ENCODE measurements around the gene FAM171A1. TPM values are rescaled to one million over a fixed set of nuclear protein-coding genes. Genes with fewer than 3 reads are reported as not detected.
A peak's percentile ranks its signal among the peaks of the same experiment; 100 is the strongest.

The FAM171A1 gene
- total RNA-seq, 3 donors from 2014 or later, result 7.6 to 11.7 (median 9.5) TPM

DNA sequence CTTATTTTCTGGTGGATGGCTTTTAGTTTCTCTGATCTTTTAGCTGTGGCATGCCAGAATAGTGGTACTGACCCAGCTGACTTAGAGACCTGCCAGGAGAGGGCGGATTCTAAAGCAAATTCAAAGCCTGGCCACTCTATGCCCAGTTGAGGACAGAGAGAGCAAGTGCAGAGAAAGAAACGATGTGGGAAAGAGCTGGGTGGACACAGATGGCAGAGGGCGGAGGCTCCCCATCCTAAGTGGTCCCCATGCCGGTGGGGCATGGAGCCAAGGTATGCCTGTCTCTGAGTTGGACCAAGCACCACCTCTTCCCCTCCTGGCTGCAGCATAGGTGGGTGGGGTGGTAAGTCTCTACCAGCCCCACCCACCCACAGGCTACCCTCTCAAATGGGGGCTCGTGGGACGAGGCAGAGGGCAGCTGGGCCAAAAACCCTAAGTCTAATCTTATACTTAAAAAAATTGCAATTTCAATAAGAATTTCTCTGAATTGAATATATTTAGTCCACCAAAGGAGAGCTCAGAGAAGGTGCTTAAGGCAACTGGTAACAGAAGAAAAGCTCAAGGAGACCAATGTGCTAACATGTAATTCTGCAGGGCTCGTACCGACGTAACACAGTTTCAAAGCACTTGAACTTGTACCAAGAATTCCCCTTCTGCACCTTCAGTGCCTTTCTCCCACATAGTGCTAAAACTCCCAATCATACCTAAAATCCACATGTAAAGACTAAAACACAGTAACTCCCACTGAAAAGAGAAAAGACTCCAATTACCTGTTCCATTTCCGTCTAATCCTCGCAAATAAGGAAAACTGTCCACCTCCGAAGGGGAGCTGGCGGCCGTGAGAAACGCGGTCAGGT lies 116.9 kb downstream of the FAM171A1 start:
- TF ChIP-seq, protein P1, sequence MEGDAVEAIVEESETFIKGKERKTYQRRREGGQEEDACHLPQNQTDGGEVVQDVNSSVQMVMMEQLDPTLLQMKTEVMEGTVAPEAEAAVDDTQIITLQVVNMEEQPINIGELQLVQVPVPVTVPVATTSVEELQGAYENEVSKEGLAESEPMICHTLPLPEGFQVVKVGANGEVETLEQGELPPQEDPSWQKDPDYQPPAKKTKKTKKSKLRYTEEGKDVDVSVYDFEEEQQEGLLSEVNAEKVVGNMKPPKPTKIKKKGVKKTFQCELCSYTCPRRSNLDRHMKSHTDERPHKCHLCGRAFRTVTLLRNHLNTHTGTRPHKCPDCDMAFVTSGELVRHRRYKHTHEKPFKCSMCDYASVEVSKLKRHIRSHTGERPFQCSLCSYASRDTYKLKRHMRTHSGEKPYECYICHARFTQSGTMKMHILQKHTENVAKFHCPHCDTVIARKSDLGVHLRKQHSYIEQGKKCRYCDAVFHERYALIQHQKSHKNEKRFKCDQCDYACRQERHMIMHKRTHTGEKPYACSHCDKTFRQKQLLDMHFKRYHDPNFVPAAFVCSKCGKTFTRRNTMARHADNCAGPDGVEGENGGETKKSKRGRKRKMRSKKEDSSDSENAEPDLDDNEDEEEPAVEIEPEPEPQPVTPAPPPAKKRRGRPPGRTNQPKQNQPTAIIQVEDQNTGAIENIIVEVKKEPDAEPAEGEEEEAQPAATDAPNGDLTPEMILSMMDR (IDR thresholded peaks at IDR 0.05), result no peak
- TF ChIP-seq POLR2AphosphoS5 (IDR thresholded peaks at IDR 0.05) (no peak), POLR2A (IDR thresholded peaks at IDR 0.05) (no peak)
- H3K9me3 ChIP-seq, result no peaks in the 10 kb centered on the region
- DNase-seq (ENCODE audit: low spot score in 2 of 2), result no peak
- no peaks in the 10 kb centered on the region for H3K27me3 ChIP-seq
- H3K36me3 ChIP-seq, result no peaks in the 10 kb centered on the region
- intact Hi-C loops (cut with DNase I; ENCODE audit: low total_unique reads), result no loop called here
- H3K4me3 ChIP-seq, result peak overlapping the region in 2 of 3 donors; percentile 43 to 45
- no peaks in the 10 kb centered on the region for H3K4me1 ChIP-seq
- H3K27ac ChIP-seq, result no peak overlapping the region

DNA sequence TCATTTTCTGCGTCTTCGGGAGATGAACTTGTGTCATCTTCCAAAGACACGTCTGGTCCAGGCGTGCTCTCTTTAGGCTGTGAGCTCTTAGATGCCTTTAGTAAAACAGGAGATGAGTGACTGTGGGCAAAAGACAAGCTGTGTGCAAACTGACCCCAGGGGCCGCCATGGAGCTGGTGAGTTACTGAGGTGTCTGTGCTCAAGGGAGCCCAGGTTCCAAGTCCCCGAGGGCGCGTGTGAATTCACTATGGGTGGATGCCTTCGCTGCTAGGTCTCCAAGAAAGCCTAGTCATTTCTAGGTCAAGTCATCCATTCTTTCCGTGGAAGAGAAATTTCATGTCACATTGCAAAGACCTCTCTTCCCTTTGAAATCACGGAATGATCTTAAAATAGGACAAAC lies 118.7 kb downstream of the FAM171A1 start:
- TF ChIP-seq, protein P1 (IDR thresholded peaks at IDR 0.05), result no peak
- TF ChIP-seq POLR2A (IDR thresholded peaks at IDR 0.05) (no peak), POLR2AphosphoS5 (IDR thresholded peaks at IDR 0.05) (no peak)
- DNase-seq (ENCODE audit: low spot score in 2 of 2), result no peak
- Histone ChIP-seq H3K36me3 (no peaks in the 10 kb centered on the region), H3K4me3 (no peak overlapping the region), H3K9me3 (no peaks in the 10 kb centered on the region), H3K4me1 (no peaks in the 10 kb centered on the region), H3K27ac (no peak overlapping the region), H3K27me3 (no peaks in the 10 kb centered on the region)
- intact Hi-C loops (cut with DNase I; ENCODE audit: low total_unique reads), result no loop called here

DNA sequence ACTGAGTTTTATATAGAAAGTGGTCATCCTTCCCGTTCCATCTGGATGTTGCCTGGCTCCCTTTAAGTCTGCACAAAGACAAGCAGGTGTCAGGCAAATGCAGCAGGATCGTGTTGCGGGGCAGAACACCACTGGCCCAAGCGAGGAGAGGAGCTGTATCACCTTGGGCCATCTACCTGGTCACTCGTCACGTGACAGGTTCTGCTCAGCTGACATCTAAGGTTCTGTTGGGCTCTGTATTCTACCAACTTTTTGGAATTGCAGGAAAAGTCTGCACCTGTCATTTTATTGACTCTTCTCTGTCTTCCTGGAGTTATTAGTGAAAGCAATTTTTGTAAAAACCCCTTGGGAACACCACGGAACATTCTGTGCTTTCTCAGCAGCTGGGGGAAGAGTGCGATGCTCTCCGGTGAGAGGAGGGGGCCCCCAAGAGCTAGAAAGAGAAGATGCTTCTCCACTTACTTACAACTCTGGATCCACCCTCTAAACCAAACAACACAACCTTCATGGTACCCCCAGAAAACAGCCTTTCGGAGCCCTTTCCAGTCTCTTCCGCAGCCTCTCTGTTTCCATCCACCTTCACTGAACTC lies 119.2 kb downstream of the FAM171A1 start:
- intact Hi-C loops (cut with DNase I; ENCODE audit: low total_unique reads), result no loop called here
- TF ChIP-seq POLR2A (IDR thresholded peaks at IDR 0.05) (no peak), POLR2AphosphoS5 (IDR thresholded peaks at IDR 0.05) (no peak)
- TF ChIP-seq, protein P1 (IDR thresholded peaks at IDR 0.05), result no peak
- Histone ChIP-seq H3K36me3 (no peaks in the 10 kb centered on the region), H3K4me1 (no peaks in the 10 kb centered on the region), H3K27me3 (no peaks in the 10 kb centered on the region), H3K4me3 (no peak overlapping the region), H3K9me3 (no peaks in the 10 kb centered on the region), H3K27ac (no peak overlapping the region)
- no peak for DNase-seq (ENCODE audit: low spot score in 2 of 2)

DNA sequence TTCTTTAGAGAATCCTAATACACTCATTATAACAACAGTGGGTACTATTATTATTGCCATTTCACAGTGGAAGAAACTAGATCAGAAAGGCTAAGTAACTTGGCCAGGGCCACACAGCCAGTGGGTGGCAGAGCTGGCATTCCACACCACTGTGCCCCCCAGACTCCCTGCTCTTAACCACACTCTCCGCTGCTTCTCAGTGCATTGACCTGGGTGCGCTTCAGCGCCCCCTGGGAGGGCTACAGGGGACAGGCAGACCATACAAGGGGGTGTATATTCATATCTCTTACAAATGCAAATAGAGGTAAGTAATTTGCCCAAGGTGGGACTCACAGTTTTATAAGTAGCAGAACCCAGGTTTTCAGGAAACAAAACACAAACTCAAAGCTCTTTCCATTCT lies 125.6 kb downstream of the FAM171A1 start:
- Histone ChIP-seq H3K36me3 (no peaks in the 10 kb centered on the region), H3K4me3 (no peak overlapping the region), H3K27me3 (no peaks in the 10 kb centered on the region), H3K4me1 (no peaks in the 10 kb centered on the region), H3K9me3 (no peaks in the 10 kb centered on the region), H3K27ac (no peak overlapping the region)
- DNase-seq (ENCODE audit: low spot score in 2 of 2), result no peak
- TF ChIP-seq POLR2A (IDR thresholded peaks at IDR 0.05), result no peak
- intact Hi-C loops (cut with DNase I; ENCODE audit: low total_unique reads), result no loop called here

DNA sequence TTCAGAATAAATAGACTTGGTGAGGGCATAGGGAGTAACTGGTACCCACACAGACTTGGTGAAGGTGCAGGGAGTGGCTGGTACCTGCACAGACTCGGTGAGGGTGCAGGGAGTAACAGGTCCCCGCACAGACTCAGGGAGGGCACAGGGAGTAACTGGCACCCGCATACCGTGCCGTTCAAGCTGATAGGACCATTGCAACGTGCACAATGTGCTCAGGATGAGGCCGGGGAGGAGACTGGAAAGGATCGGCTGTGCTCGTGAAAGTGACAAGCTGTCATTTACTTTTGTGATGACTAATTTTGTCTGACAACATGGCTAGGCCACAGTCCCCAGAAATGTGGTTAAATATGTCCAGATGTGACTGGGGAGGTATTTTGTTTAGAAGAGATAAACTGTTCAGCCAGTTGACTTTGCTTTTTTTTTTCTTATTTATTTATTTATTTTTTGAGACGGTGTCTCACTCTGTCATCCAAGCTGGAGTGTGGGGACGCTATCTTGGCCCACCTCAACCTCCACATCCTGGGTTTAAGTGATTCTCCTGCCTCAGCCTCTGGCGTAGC lies 126.4 kb downstream of the FAM171A1 start:
- intact Hi-C loops (cut with DNase I; ENCODE audit: low total_unique reads), result no loop called here
- DNase-seq (ENCODE audit: low spot score in 2 of 2), result no peak
- H3K9me3 ChIP-seq, result no peaks in the 10 kb centered on the region
- no peaks in the 10 kb centered on the region for H3K4me1 ChIP-seq
- H3K27me3 ChIP-seq, result no peaks in the 10 kb centered on the region
- no peak overlapping the region for H3K4me3 ChIP-seq
- no peaks in the 10 kb centered on the region for H3K36me3 ChIP-seq
- H3K27ac ChIP-seq, result no peak overlapping the region
- TF ChIP-seq, protein P1 (IDR thresholded peaks at IDR 0.05), result no peak
